WERI-Rb-1 (cell line): Measurements from ENCODE around the gene CALB2.
"Not testable (repeated sequence)": the region's sequence is repeated elsewhere in the genome, so short reads cannot be mapped to it uniquely, and the experiment has no call there.

Experiments used
- DNase-seq: peaks from one replicate; pipeline ENCODE4 v3.0.0-alpha.2; 2020
- H3K27ac ChIP-seq: fragments of 250-450 bp; sonication (Bioruptor Pico); 2 replicates; pipeline ENCODE4 v1.5.1; 2020; ENCODE audit warnings: mild to moderate bottlenecking, moderate library complexity
- H3K27me3 ChIP-seq: fragments of 250-450 bp; sonication (Bioruptor Pico); 2 replicates; pipeline ENCODE4 v1.5.1; 2021; ENCODE audit warnings: mild to moderate bottlenecking, low read depth, moderate library complexity; ENCODE audit not compliant: insufficient read depth, severe bottlenecking
- H3K36me3 ChIP-seq: fragments of 250-450 bp; sonication (Bioruptor Pico); 2 replicates; pipeline ENCODE4 v1.5.1; 2020; ENCODE audit warnings: mild to moderate bottlenecking, moderate library complexity
- H3K4me3 ChIP-seq: 2 replicates; pipeline ENCODE4 v1.5.1; 2011; ENCODE audit warnings: low read depth, mild to moderate bottlenecking, control low read depth, low read length
- H3K9me3 ChIP-seq: fragments of 250-450 bp; sonication (Bioruptor Pico); 2 replicates; pipeline ENCODE4 v1.5.1; 2021; ENCODE audit warnings: mild to moderate bottlenecking, moderate library complexity; ENCODE audit not compliant: severe bottlenecking
- TF ChIP-seq, protein P1 (sequence below): IDR thresholded peaks from 2 replicates; pipeline ENCODE4 v1.5.1; 2011; ENCODE audit warnings: low read depth, mild to moderate bottlenecking, control low read depth, inconsistent platforms, low read length

CALB2 gene, protein sequence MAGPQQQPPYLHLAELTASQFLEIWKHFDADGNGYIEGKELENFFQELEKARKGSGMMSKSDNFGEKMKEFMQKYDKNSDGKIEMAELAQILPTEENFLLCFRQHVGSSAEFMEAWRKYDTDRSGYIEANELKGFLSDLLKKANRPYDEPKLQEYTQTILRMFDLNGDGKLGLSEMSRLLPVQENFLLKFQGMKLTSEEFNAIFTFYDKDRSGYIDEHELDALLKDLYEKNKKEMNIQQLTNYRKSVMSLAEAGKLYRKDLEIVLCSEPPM

DNA sequence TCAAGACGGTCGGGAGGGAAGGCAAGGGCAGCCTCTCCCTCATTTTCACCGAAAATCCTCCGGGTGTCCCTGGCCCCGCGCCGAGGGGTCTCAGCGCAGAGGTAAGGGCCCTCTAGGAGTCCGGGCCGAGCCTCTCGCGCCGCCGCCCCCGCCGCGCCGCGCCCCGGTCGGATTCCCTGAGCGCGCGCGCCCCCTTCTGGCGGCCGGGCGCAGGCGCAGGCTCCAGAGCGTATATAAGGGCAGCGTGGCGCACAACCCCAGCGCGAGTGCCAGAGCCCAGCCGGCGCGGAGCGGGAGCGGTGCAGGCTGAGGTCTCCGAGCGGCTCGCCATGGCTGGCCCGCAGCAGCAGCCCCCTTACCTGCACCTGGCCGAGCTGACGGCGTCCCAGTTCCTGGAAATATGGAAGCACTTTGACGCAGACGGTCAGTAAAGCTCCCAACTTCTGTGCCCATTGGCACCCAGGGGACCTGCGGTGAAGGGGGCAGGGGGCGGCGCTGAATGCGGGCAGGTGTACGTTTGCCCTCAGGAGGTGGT, at the start of gene CALB2:
CALB2 (plus strand) TSS at position 260 of the 535 bp plus-strand sequence; CDS start at position 330, 70 bp downstream.
- Histone ChIP-seq H3K27me3 (peaks cover 2% of the 10 kb centered on the region), H3K9me3 (no peaks in the 10 kb centered on the region), H3K4me3 (peak within 1 kb of the TSS; percentile 46), H3K36me3 (no peaks in the 10 kb centered on the region), H3K27ac (no peak within 1 kb of the TSS)
- TF ChIP-seq, protein P1, sequence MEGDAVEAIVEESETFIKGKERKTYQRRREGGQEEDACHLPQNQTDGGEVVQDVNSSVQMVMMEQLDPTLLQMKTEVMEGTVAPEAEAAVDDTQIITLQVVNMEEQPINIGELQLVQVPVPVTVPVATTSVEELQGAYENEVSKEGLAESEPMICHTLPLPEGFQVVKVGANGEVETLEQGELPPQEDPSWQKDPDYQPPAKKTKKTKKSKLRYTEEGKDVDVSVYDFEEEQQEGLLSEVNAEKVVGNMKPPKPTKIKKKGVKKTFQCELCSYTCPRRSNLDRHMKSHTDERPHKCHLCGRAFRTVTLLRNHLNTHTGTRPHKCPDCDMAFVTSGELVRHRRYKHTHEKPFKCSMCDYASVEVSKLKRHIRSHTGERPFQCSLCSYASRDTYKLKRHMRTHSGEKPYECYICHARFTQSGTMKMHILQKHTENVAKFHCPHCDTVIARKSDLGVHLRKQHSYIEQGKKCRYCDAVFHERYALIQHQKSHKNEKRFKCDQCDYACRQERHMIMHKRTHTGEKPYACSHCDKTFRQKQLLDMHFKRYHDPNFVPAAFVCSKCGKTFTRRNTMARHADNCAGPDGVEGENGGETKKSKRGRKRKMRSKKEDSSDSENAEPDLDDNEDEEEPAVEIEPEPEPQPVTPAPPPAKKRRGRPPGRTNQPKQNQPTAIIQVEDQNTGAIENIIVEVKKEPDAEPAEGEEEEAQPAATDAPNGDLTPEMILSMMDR = peak; percentile 69
- DNase-seq = peak; percentile 61

DNA sequence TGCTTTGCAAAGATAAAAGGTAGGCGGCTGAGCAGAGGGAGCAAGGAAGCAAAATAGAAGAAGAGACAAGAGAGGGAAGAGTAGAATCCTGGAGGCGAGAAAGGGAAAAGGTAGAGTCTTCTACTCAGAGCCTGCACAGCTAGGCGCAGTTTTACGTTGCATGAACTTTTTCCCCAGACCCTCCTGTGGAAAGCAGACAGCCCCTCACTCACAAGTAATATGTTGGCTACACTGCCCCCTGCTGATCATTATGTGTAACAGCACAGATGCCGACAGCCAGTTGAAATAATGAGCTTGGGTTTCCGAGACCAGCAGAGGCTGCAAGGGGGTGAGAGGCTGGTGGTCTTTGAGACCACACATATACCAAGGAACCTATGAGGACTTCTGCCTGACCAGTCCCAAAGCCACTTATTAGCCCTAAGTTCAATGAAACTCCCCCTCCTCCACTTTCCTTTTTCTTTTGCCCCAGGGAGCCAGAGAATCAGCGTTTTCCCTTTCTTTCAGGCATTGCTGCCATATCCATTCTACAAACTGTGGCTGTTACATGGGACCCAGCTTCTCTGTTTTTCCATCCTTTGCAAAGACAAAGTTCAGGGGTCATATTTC, 46.9 kb upstream of the CALB2 start:
- Histone ChIP-seq H3K27ac (no peak overlapping the region), H3K4me3 (no peak overlapping the region), H3K36me3 (no peaks in the 10 kb centered on the region), H3K27me3 (no peaks in the 10 kb centered on the region), H3K9me3 (no peaks in the 10 kb centered on the region)
- TF ChIP-seq, protein P1 = peak; percentile 71
- peak; percentile 44 for DNase-seq

DNA sequence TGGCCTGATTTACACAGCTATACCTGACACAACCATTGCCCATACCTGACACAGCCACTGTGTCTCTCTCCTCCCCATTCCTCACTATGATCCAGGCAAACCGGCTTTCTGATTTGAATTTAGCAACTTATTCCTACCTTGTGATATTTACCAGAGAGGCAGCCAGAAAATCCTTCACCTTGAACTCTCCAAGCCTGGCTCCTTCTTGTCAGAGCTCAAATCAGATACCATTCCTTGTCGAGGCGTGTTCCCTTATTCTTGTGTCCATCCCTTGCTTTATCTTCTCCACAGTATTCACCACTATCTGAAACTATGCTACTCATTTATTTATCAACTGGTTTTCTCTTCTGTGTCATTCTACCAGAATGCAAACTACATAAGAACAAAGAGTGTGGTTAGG, 44.9 kb upstream of the CALB2 start:
- not testable (repeated sequence) for H3K27ac ChIP-seq, H3K27me3 ChIP-seq, H3K9me3 ChIP-seq, DNase-seq, H3K4me3 ChIP-seq, H3K36me3 ChIP-seq

DNA sequence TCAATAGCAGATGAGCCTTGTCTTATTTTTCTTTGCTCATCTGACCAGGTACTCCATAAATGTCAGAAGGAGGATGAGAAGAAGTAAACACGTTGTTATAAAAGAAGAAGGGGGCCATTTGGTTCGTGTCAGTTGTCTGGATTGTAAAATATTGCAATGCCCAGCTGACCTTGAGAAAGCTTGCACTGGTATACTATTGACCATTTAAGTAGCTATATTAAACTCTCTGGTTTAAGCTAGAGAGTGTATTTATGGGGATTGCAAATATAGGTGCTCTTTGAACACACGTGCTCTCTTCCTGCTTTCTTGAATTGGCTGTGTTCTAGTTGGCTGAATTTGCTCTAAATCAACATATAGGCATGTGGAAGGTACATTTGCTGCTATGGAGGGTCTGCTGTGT, 43.3 kb upstream of the CALB2 start:
- TF ChIP-seq, protein P1 = no peak
- H3K9me3 ChIP-seq = no peaks in the 10 kb centered on the region
- no peaks in the 10 kb centered on the region for H3K27me3 ChIP-seq
- H3K27ac ChIP-seq = no peak overlapping the region
- H3K36me3 ChIP-seq = no peaks in the 10 kb centered on the region
- DNase-seq = no peak
- no peak overlapping the region for H3K4me3 ChIP-seq

DNA sequence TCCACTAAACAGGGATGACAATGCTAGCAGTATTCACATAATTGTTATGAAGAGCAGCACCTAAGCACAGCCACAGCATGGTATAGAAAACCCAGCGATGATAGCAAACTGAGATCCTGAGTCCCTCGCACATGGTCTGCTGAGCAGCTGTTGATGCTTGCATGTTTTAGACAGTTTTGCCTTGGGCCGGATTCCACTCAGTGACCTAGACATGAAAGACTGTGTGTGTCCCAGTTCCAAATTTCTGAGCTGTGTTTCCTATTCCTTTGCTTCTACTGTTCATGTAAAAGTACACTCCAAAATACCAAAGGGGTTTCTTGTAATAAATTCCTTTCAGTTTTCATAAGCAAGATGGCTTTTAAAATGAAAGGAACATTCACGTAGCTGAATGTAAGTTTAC, 38.5 kb upstream of the CALB2 start:
- TF ChIP-seq, protein P1 = no peak
- no peak for DNase-seq
- Histone ChIP-seq H3K27me3 (no peaks in the 10 kb centered on the region), H3K9me3 (no peaks in the 10 kb centered on the region), H3K27ac (no peak overlapping the region), H3K36me3 (no peaks in the 10 kb centered on the region), H3K4me3 (no peak overlapping the region)

DNA sequence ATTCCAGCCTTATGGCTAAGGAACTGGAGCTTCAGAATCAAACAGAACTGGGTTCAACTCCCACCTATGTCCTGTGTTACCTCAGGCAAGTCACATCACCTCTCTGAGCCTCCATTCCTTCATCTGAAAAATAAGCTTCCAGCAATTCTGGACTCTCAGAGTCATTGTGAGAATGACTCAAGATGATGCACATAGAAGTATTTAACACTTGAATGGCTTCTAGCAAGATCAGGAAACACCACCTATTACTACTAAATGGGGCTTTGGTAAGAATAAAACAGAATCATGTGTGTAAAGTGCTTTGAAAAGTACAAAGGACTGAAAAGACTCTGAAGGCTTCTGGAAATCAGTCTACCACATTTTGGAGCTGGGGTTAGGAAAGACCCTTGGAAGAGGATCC, 30.8 kb upstream of the CALB2 start:
- H3K27ac ChIP-seq = no peak overlapping the region
- no peaks in the 10 kb centered on the region for H3K27me3 ChIP-seq
- no peak overlapping the region for H3K4me3 ChIP-seq
- no peak for DNase-seq
- no peaks in the 10 kb centered on the region for H3K9me3 ChIP-seq
- H3K36me3 ChIP-seq = no peaks in the 10 kb centered on the region
- TF ChIP-seq, protein P1 = no peak
